ENCODE measurements around the gene PSME4.
"Not testable (repeated sequence)": the region's sequence is repeated elsewhere in the genome, so short reads cannot be mapped to it uniquely, and the experiment has no call there.

PSME4 gene

GRCh38 chr2:53964257-53964952, 6.4 kb downstream of the PSME4 start:
- Histone ChIP-seq H3K36me3 (ENCODE audit: control insufficient read depth in 2 of 2, insufficient read depth in 2 of 2, low read length in 2 of 2) (no peaks in the 10 kb centered on the region), H3K9me3 (ENCODE audit: control insufficient read depth in 2 of 2, low read length in 2 of 2) (no peaks in the 10 kb centered on the region), H3K4me3 (ENCODE audit: low read length in 2 of 2) (no peak overlapping the region), H3K27me3 (ENCODE audit: control insufficient read depth in 2 of 2, insufficient read depth in 2 of 2, low read length in 2 of 2) (no peaks in the 10 kb centered on the region), H3K4me1 (ENCODE audit: control insufficient read depth in 2 of 2, insufficient read depth in 2 of 2, low read length in 2 of 2) (peaks cover 8 to 11% of the 10 kb centered on the region in 2 donors), H3K27ac (ENCODE audit: low read depth in 2 of 2, low read length in 2 of 2) (no peak overlapping the region), H3K9ac (ENCODE audit: low read depth in 1 of 2, low read length in 2 of 2) (no peak overlapping the region)

GRCh38 chr2:53961478-53962216, 9.1 kb downstream of the PSME4 start:
- H3K27me3 ChIP-seq (ENCODE audit: control insufficient read depth in 2 of 2, insufficient read depth in 2 of 2, low read length in 2 of 2); H3K4me3 ChIP-seq (ENCODE audit: low read length in 2 of 2); H3K27ac ChIP-seq (ENCODE audit: low read depth in 2 of 2, low read length in 2 of 2); H3K9ac ChIP-seq (ENCODE audit: low read depth in 1 of 2, low read length in 2 of 2); H3K9me3 ChIP-seq (ENCODE audit: control insufficient read depth in 2 of 2, low read length in 2 of 2); H3K36me3 ChIP-seq (ENCODE audit: control insufficient read depth in 2 of 2, insufficient read depth in 2 of 2, low read length in 2 of 2); H3K4me1 ChIP-seq (ENCODE audit: control insufficient read depth in 2 of 2, insufficient read depth in 2 of 2, low read length in 2 of 2): not testable (repeated sequence)

GRCh38 chr2:53960476-53960875, 10.3 kb downstream of the PSME4 start:
- H3K36me3 ChIP-seq (ENCODE audit: control insufficient read depth in 2 of 2, insufficient read depth in 2 of 2, low read length in 2 of 2) = no peaks in the 10 kb centered on the region
- H3K9me3 ChIP-seq (ENCODE audit: control insufficient read depth in 2 of 2, low read length in 2 of 2) = no peaks in the 10 kb centered on the region
- H3K4me3 ChIP-seq (ENCODE audit: low read length in 2 of 2) = no peak overlapping the region
- H3K27me3 ChIP-seq (ENCODE audit: control insufficient read depth in 2 of 2, insufficient read depth in 2 of 2, low read length in 2 of 2) = no peaks in the 10 kb centered on the region
- H3K9ac ChIP-seq (ENCODE audit: low read depth in 1 of 2, low read length in 2 of 2) = no peak overlapping the region
- H3K27ac ChIP-seq (ENCODE audit: low read depth in 2 of 2, low read length in 2 of 2) = no peak overlapping the region
- H3K4me1 ChIP-seq (ENCODE audit: control insufficient read depth in 2 of 2, insufficient read depth in 2 of 2, low read length in 2 of 2) = peaks cover 0 to 2% of the 10 kb centered on the region in 2 donors

GRCh38 chr2:53958443-53958842, 12.3 kb downstream of the PSME4 start:
- no peak overlapping the region for H3K27ac ChIP-seq (ENCODE audit: low read depth in 2 of 2, low read length in 2 of 2)
- no peaks in the 10 kb centered on the region for H3K36me3 ChIP-seq (ENCODE audit: control insufficient read depth in 2 of 2, insufficient read depth in 2 of 2, low read length in 2 of 2)
- H3K4me3 ChIP-seq (ENCODE audit: low read length in 2 of 2) = no peak overlapping the region

GRCh38 chr2:53952519-53952918, 18.3 kb downstream of the PSME4 start:
- Histone ChIP-seq H3K4me3 (ENCODE audit: low read length in 2 of 2) (no peak overlapping the region), H3K27ac (ENCODE audit: low read depth in 2 of 2, low read length in 2 of 2) (no peak overlapping the region), H3K36me3 (ENCODE audit: control insufficient read depth in 2 of 2, insufficient read depth in 2 of 2, low read length in 2 of 2) (peaks cover 0 to 6% of the 10 kb centered on the region in 2 donors), H3K4me1 (ENCODE audit: control insufficient read depth in 2 of 2, insufficient read depth in 2 of 2, low read length in 2 of 2) (no peaks in the 10 kb centered on the region), H3K9me3 (ENCODE audit: control insufficient read depth in 2 of 2, low read length in 2 of 2) (no peaks in the 10 kb centered on the region), H3K9ac (ENCODE audit: low read depth in 1 of 2, low read length in 2 of 2) (no peak overlapping the region), H3K27me3 (ENCODE audit: control insufficient read depth in 2 of 2, insufficient read depth in 2 of 2, low read length in 2 of 2) (no peaks in the 10 kb centered on the region)

More at GRCh38 chr2:53958443-53958842, 12.3 kb downstream of the PSME4 start:
- no peak overlapping the region for H3K9ac ChIP-seq (ENCODE audit: low read depth in 1 of 2, low read length in 2 of 2)
- H3K4me1 ChIP-seq (ENCODE audit: control insufficient read depth in 2 of 2, insufficient read depth in 2 of 2, low read length in 2 of 2) = peaks cover 0 to 2% of the 10 kb centered on the region in 2 donors
- H3K27me3 ChIP-seq (ENCODE audit: control insufficient read depth in 2 of 2, insufficient read depth in 2 of 2, low read length in 2 of 2) = no peaks in the 10 kb centered on the region
- no peaks in the 10 kb centered on the region for H3K9me3 ChIP-seq (ENCODE audit: control insufficient read depth in 2 of 2, low read length in 2 of 2)

GRCh38 chr2:53949457-53949856, 21.3 kb downstream of the PSME4 start:
- Histone ChIP-seq H3K4me1 (ENCODE audit: control insufficient read depth in 2 of 2, insufficient read depth in 2 of 2, low read length in 2 of 2) (peaks cover 0 to 2% of the 10 kb centered on the region in 2 donors), H3K27ac (ENCODE audit: low read depth in 2 of 2, low read length in 2 of 2) (no peak overlapping the region)

GRCh38 chr2:53945538-53945937, 25.3 kb downstream of the PSME4 start:
- Histone ChIP-seq H3K9me3 (ENCODE audit: control insufficient read depth in 2 of 2, low read length in 2 of 2) (no peaks in the 10 kb centered on the region), H3K27ac (ENCODE audit: low read depth in 2 of 2, low read length in 2 of 2) (no peak overlapping the region), H3K4me3 (ENCODE audit: low read length in 2 of 2) (no peak overlapping the region), H3K9ac (ENCODE audit: low read depth in 1 of 2, low read length in 2 of 2) (no peak overlapping the region), H3K27me3 (ENCODE audit: control insufficient read depth in 2 of 2, insufficient read depth in 2 of 2, low read length in 2 of 2) (no peaks in the 10 kb centered on the region), H3K4me1 (ENCODE audit: control insufficient read depth in 2 of 2, insufficient read depth in 2 of 2, low read length in 2 of 2) (peaks cover 0 to 2% of the 10 kb centered on the region in 2 donors), H3K36me3 (ENCODE audit: control insufficient read depth in 2 of 2, insufficient read depth in 2 of 2, low read length in 2 of 2) (peaks cover 10 to 20% of the 10 kb centered on the region in 2 donors)

More at GRCh38 chr2:53949457-53949856, 21.3 kb downstream of the PSME4 start:
- Histone ChIP-seq H3K4me3 (ENCODE audit: low read length in 2 of 2) (no peak overlapping the region), H3K36me3 (ENCODE audit: control insufficient read depth in 2 of 2, insufficient read depth in 2 of 2, low read length in 2 of 2) (peaks cover 10 to 13% of the 10 kb centered on the region in 2 donors), H3K9ac (ENCODE audit: low read depth in 1 of 2, low read length in 2 of 2) (no peak overlapping the region), H3K27me3 (ENCODE audit: control insufficient read depth in 2 of 2, insufficient read depth in 2 of 2, low read length in 2 of 2) (no peaks in the 10 kb centered on the region), H3K9me3 (ENCODE audit: control insufficient read depth in 2 of 2, low read length in 2 of 2) (no peaks in the 10 kb centered on the region)

- peaks cover 10 to 20% of the 10 kb centered on the region in 2 donors for H3K36me3 ChIP-seq (ENCODE audit: control insufficient read depth in 2 of 2, insufficient read depth in 2 of 2, low read length in 2 of 2)
Measured at GRCh38 chr2:53944542-53944941, 26.3 kb downstream of the PSME4 start.

GRCh38 chr2:53942280-53942679, 28.5 kb downstream of the PSME4 start:
- H3K9me3 ChIP-seq (ENCODE audit: control insufficient read depth in 2 of 2, low read length in 2 of 2) = no peaks in the 10 kb centered on the region
- H3K27ac ChIP-seq (ENCODE audit: low read depth in 2 of 2, low read length in 2 of 2) = no peak overlapping the region
- H3K4me3 ChIP-seq (ENCODE audit: low read length in 2 of 2) = no peak overlapping the region
- peaks cover 0 to 2% of the 10 kb centered on the region in 2 donors for H3K4me1 ChIP-seq (ENCODE audit: control insufficient read depth in 2 of 2, insufficient read depth in 2 of 2, low read length in 2 of 2)
- H3K9ac ChIP-seq (ENCODE audit: low read depth in 1 of 2, low read length in 2 of 2) = no peak overlapping the region
- H3K27me3 ChIP-seq (ENCODE audit: control insufficient read depth in 2 of 2, insufficient read depth in 2 of 2, low read length in 2 of 2) = no peaks in the 10 kb centered on the region
- H3K36me3 ChIP-seq (ENCODE audit: control insufficient read depth in 2 of 2, insufficient read depth in 2 of 2, low read length in 2 of 2) = peaks cover 10 to 20% of the 10 kb centered on the region in 2 donors

More at GRCh38 chr2:53944542-53944941, 26.3 kb downstream of the PSME4 start:
- no peaks in the 10 kb centered on the region for H3K9me3 ChIP-seq (ENCODE audit: control insufficient read depth in 2 of 2, low read length in 2 of 2)
- H3K4me3 ChIP-seq (ENCODE audit: low read length in 2 of 2) = no peak overlapping the region
- H3K27me3 ChIP-seq (ENCODE audit: control insufficient read depth in 2 of 2, insufficient read depth in 2 of 2, low read length in 2 of 2) = no peaks in the 10 kb centered on the region
- no peak overlapping the region for H3K9ac ChIP-seq (ENCODE audit: low read depth in 1 of 2, low read length in 2 of 2)
- peaks cover 0 to 2% of the 10 kb centered on the region in 2 donors for H3K4me1 ChIP-seq (ENCODE audit: control insufficient read depth in 2 of 2, insufficient read depth in 2 of 2, low read length in 2 of 2)
- H3K27ac ChIP-seq (ENCODE audit: low read depth in 2 of 2, low read length in 2 of 2) = no peak overlapping the region

- H3K9ac ChIP-seq (ENCODE audit: low read depth in 1 of 2, low read length in 2 of 2) = no peak overlapping the region
- H3K4me3 ChIP-seq (ENCODE audit: low read length in 2 of 2) = no peak overlapping the region
- no peak overlapping the region for H3K27ac ChIP-seq (ENCODE audit: low read depth in 2 of 2, low read length in 2 of 2)
- H3K36me3 ChIP-seq (ENCODE audit: control insufficient read depth in 2 of 2, insufficient read depth in 2 of 2, low read length in 2 of 2) = peaks cover 9 to 19% of the 10 kb centered on the region in 2 donors
- no peaks in the 10 kb centered on the region for H3K27me3 ChIP-seq (ENCODE audit: control insufficient read depth in 2 of 2, insufficient read depth in 2 of 2, low read length in 2 of 2)
- H3K4me1 ChIP-seq (ENCODE audit: control insufficient read depth in 2 of 2, insufficient read depth in 2 of 2, low read length in 2 of 2) = peaks cover 0 to 2% of the 10 kb centered on the region in 2 donors
- H3K9me3 ChIP-seq (ENCODE audit: control insufficient read depth in 2 of 2, low read length in 2 of 2) = no peaks in the 10 kb centered on the region
Measured at GRCh38 chr2:53941749-53942148, 29.0 kb downstream of the PSME4 start.
